HG03571 (cell line): ENCODE measurements around the gene TESPA1.
A peak's percentile ranks its signal among the peaks of the same experiment; 100 is the strongest.
"Not testable (repeated sequence)": the region's sequence is repeated elsewhere in the genome, so short reads cannot be mapped to it uniquely, and the experiment has no call there.

Experiments used
- ATAC-seq: cut with Tn5 transposase; IDR thresholded peaks from one replicate; pipeline ENCODE4 v1.9.1; 2021; ENCODE audit not compliant: unreplicated experiment

TESPA1 gene

GRCh38 chr12:54984658-54985376, at the start of gene TESPA1:
Gene TESPA1 (minus strand): TSS chr12:54984762. CDS start chr12:54974562, 10,200 bp downstream.
- peak; percentile 98 for ATAC-seq

GRCh38 chr12:55034218-55034617, 49.7 kb upstream of the TESPA1 start:
- ATAC-seq: no peak

- no peak for ATAC-seq
These were observed 40.9 kb upstream of the TESPA1 start for GRCh38 chr12:55025508-55025907.

GRCh38 chr12:55024575-55024974, 40.0 kb upstream of the TESPA1 start:
- no peak for ATAC-seq

GRCh38 chr12:55019784-55020183, 35.2 kb upstream of the TESPA1 start, which contains the start of gene NEUROD4:
Gene NEUROD4 (plus strand): TSS chr12:55019974. CDS start chr12:55026440, 6,466 bp downstream.
- ATAC-seq: no peak

GRCh38 chr12:55017416-55017925, 32.9 kb upstream of the TESPA1 start:
- no peak for ATAC-seq

GRCh38 chr12:55008944-55009585, 24.5 kb upstream of the TESPA1 start:
- ATAC-seq: no peak

- ATAC-seq: no peak
These were observed 17.8 kb upstream of the TESPA1 start for GRCh38 chr12:55002355-55002754.

GRCh38 chr12:55001198-55001868, 16.8 kb upstream of the TESPA1 start:
- no peak for ATAC-seq

GRCh38 chr12:54998958-54999510, 14.5 kb upstream of the TESPA1 start:
- no peak for ATAC-seq

GRCh38 chr12:54997929-54998522, 13.5 kb upstream of the TESPA1 start:
- ATAC-seq: no peak

- ATAC-seq: no peak
These were observed 11.6 kb upstream of the TESPA1 start for GRCh38 chr12:54996205-54996604.

- peak; percentile 58 for ATAC-seq
These were observed 8.7 kb upstream of the TESPA1 start for GRCh38 chr12:54993181-54993835.

- ATAC-seq: peak; percentile 21
These were observed 7.4 kb upstream of the TESPA1 start for GRCh38 chr12:54991991-54992375.

GRCh38 chr12:54991161-54991990, 6.8 kb upstream of the TESPA1 start:
- peak; percentile 71 for ATAC-seq

- ATAC-seq: no peak
These were observed 5.3 kb upstream of the TESPA1 start for GRCh38 chr12:54989829-54990228.

- no peak for ATAC-seq
These were observed 4.0 kb upstream of the TESPA1 start for GRCh38 chr12:54988402-54989054.

GRCh38 chr12:54987611-54988231, 3.2 kb upstream of the TESPA1 start:
- no peak for ATAC-seq

- not testable (repeated sequence) for ATAC-seq
These were observed 2.2 kb upstream of the TESPA1 start for GRCh38 chr12:54986773-54987172.
